ENCODE measurements around the gene CCDC78.
A peak's percentile ranks its signal among the peaks of the same experiment; 100 is the strongest.
"Not testable (repeated sequence)": the region's sequence is repeated elsewhere in the genome, so short reads cannot be mapped to it uniquely, and the experiment has no call there.

CCDC78 gene

GRCh38 chr16:691242-691641 lies 35.0 kb downstream of the CCDC78 start:
- DNase-seq = not testable (repeated sequence)

- no peak for DNase-seq
Observed at GRCh38 chr16:689175-689897, 36.9 kb downstream of the CCDC78 start.

- DNase-seq = no peak
Observed at GRCh38 chr16:687499-687898, 38.7 kb downstream of the CCDC78 start.

GRCh38 chr16:686459-687260 lies 39.6 kb downstream of the CCDC78 start:
- DNase-seq = no peak

- DNase-seq = no peak
Observed at GRCh38 chr16:685967-686366, 40.3 kb downstream of the CCDC78 start.

- no peak for DNase-seq
Observed at GRCh38 chr16:684961-685696, 41.1 kb downstream of the CCDC78 start.

- peak; percentile 86 to 94 (median 91) for DNase-seq
Observed at GRCh38 chr16:684071-684794, 42.0 kb downstream of the CCDC78 start, which contains the start of gene JMJD8. Gene JMJD8, minus strand, starts transcription at chr16:684334. Its CDS starts 15 bp downstream, at chr16:684319.

GRCh38 chr16:683396-684070 lies 42.7 kb downstream of the CCDC78 start:
- no peak for DNase-seq

- no peak for DNase-seq
Observed at GRCh38 chr16:682493-683395, 43.5 kb downstream of the CCDC78 start.

GRCh38 chr16:681746-682427 lies 44.4 kb downstream of the CCDC78 start:
- DNase-seq = no peak

- no peak for DNase-seq
Observed at GRCh38 chr16:680967-681745, 45.1 kb downstream of the CCDC78 start.

GRCh38 chr16:680625-680945 lies 45.7 kb downstream of the CCDC78 start:
- no peak for DNase-seq

GRCh38 chr16:679814-680624 lies 46.2 kb downstream of the CCDC78 start, which contains the start of gene STUB1:
Gene STUB1, plus strand, starts transcription at chr16:680410. Its CDS starts 116 bp downstream, at chr16:680526.
- peak; percentile 87 to 97 (median 95) for DNase-seq

- DNase-seq = peak in 2 of 4 experiments; percentile 46 to 62
Observed at GRCh38 chr16:678858-679813, 47.1 kb downstream of the CCDC78 start.

- no peak for DNase-seq
Observed at GRCh38 chr16:678209-678857, 47.9 kb downstream of the CCDC78 start.

GRCh38 chr16:677316-678190 lies 48.7 kb downstream of the CCDC78 start:
- DNase-seq = no peak

All from activated naive CD4-positive, alpha-beta T cell (primary cell).